GM12873 (cell line): ENCODE measurements around the gene TAGLN2.

Experiments used
- CTCF ChIP-seq: IDR thresholded peaks from 2 replicates; pipeline ENCODE4 v1.5.1; 2012; ENCODE audit warnings: low read depth, mild to moderate bottlenecking, moderate library complexity, low read length, control low read depth; ENCODE audit not compliant: insufficient read depth; ENCODE audit errors: missing control alignments

Gene TAGLN2

GRCh38 chr1:159924791-159925718 is at the start of gene TAGLN2:
Gene TAGLN2, minus strand, starts transcription at chr1:159925507. Its CDS starts 4,998 bp downstream, at chr1:159920509.
- no peak for TF ChIP-seq CTCF

- TF ChIP-seq CTCF = no peak
Observed at GRCh38 chr1:159974350-159974965, 49.2 kb upstream of the TAGLN2 start.

GRCh38 chr1:159973350-159973940 is 48.1 kb upstream of the TAGLN2 start:
- TF ChIP-seq CTCF = no peak

- no peak for TF ChIP-seq CTCF
Observed at GRCh38 chr1:159972443-159973205, 47.3 kb upstream of the TAGLN2 start.

GRCh38 chr1:159970932-159971342 is 45.6 kb upstream of the TAGLN2 start:
- TF ChIP-seq CTCF = no peak

- TF ChIP-seq CTCF = no peak
Observed at GRCh38 chr1:159968901-159969300, 43.6 kb upstream of the TAGLN2 start.
